Fibroblast of mammary gland (primary cell): Measurements from ENCODE around the gene TMEM163.
A peak's percentile ranks its signal among the peaks of the same experiment; 100 is the strongest.
"Not testable (repeated sequence)": the region's sequence is repeated elsewhere in the genome, so short reads cannot be mapped to it uniquely, and the experiment has no call there.

Experiments used
- DNase-seq: peaks from one replicate; pipeline ENCODE4 v3.0.0-alpha.2; 2010; ENCODE audit warnings: low read depth
- H3K4me3 ChIP-seq: 2 replicates; pipeline ENCODE4 v1.5.1; 2011; ENCODE audit warnings: low read depth, mild to moderate bottlenecking, low read length, moderate library complexity; ENCODE audit not compliant: control insufficient read depth
- CTCF ChIP-seq: conservative IDR thresholded peaks from 2 replicates; pipeline ENCODE4 v1.5.1; 2011; ENCODE audit warnings: low read depth, low read length, inconsistent platforms; ENCODE audit not compliant: control insufficient read depth, insufficient read depth

Gene TMEM163

DNA sequence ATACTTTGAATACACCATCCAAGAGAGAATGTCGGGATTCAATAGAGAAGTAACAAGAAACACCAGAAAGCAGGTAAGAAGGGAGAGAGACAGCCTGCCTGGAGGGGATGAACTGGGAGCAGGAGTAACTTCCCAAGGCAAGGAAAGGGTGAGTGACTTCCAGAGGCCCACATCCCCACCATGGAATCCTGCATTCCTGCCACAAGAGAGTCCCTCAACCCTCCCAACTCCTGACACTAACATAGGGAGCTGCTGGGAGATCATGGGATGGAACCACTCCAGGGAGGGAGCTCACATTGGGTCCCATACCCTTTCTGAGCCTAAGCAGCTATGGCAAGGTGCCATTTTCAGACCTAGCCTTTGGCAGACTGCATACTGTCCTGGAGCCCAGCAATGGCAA, 5.5 kb upstream of the TMEM163 start:
- TF ChIP-seq CTCF, result no peak
- DNase-seq, result no peak
- H3K4me3 ChIP-seq, result no peak overlapping the region

DNA sequence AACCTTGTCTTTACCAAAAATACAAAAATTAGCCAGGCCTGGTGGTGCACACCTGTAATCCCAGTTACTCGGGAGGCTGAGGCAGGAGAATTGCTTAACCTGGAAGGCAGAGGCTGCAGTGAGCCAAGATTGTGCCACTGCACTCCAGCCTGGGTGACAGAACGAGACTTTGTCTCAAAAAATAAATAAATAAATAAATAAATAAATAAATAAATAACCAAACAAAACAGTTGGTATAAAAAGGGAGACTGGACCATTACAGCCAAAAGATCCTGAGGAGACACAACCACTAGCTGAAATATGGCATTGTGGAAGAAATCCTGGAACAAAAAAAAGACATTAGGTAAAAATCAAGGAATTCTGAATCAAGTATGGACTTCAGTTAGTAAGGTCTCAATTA, 4.9 kb upstream of the TMEM163 start:
- not testable (repeated sequence) for H3K4me3 ChIP-seq, DNase-seq

GRCh38 chr2:134722728-134723127, 3.9 kb upstream of the TMEM163 start:
- TF ChIP-seq CTCF, result peak; percentile 19
- H3K4me3 ChIP-seq, result no peak overlapping the region
- no peak for DNase-seq

DNA sequence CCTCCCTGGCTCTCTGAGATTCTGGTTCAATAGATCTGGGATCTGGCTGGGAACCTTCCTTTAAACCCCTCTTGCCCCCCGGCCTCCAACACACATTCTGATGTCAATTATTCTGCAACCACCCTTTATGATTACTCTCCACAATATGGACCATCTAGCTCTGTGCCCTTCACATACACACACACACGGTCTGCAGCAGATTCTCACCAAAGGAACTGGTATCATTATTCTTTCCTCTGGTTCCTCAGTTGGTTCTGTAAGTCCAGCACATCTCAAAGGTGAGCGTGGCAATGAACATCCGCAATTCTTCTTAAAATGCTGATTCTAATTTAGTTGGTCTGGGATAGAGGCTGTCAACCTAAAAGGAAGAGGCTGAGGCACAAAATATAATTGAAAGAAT, 2.8 kb upstream of the TMEM163 start:
- no peak for TF ChIP-seq CTCF

GRCh38 chr2:134718023-134718816, 580 bp downstream of the TMEM163 start:
- TF ChIP-seq CTCF, result no peak
- DNase-seq, result no peak
- H3K4me3 ChIP-seq, result no peak overlapping the region

More for the DNA sequence above, 2.8 kb upstream of the TMEM163 start:
- no peak overlapping the region for H3K4me3 ChIP-seq
- DNase-seq, result no peak

- no peak for DNase-seq
- no peak overlapping the region for H3K4me3 ChIP-seq
- no peak for TF ChIP-seq CTCF
Observed at GRCh38 chr2:134717286-134718022, 1.3 kb downstream of the TMEM163 start.

- no peak for DNase-seq
Observed at GRCh38 chr2:134716721-134717243, 2.0 kb downstream of the TMEM163 start.

More at GRCh38 chr2:134716721-134717243, 2.0 kb downstream of the TMEM163 start:
- H3K4me3 ChIP-seq, result no peak overlapping the region
- TF ChIP-seq CTCF, result no peak
